Uterus (tissue), 2 donors: ENCODE measurements around the gene ERG.

Experiments used
- CTCF ChIP-seq, 4 experiments: fragments of 200-600 bp in 2 of 4; fragments of 450-650 bp in 2 of 4; sonication (generic) in 2 of 4; IDR thresholded peaks; one replicate each; pipeline ENCODE4 v1.5.1; 2016 to 2019; ENCODE audit warnings: antibody characterized with exemption in 4 of 4, mild to moderate bottlenecking in 2 of 4, moderate library complexity in 1 of 4
- POLR2A ChIP-seq, 2 donors: fragments of 450-650 bp; IDR thresholded peaks; one replicate each; pipeline ENCODE4 v1.6.1; 2016; ENCODE audit warnings: antibody characterized with exemption in 2 of 2, mild to moderate bottlenecking in 1 of 2, moderate library complexity in 1 of 2

- TF ChIP-seq CTCF (IDR thresholded peaks at IDR 0.05) (no peak), POLR2A (IDR thresholded peaks at IDR 0.05) (no peak)
Observed at GRCh38 chr21:38533887-38534286, 35.6 kb upstream of the ERG start.
